OCI-LY1 (cell line): ENCODE measurements around the gene NAV2.

Source experiments
- H2AFZ ChIP-seq: fragments of 200-600 bp; sonication (generic), shearing (Covaris generic); 2 replicates; pipeline ENCODE4 v1.6.0; 2014; ENCODE audit warnings: antibody characterized with exemption, mild to moderate bottlenecking, low read length
- H3F3A ChIP-seq: fragments of 200-600 bp; sonication (generic), shearing (Covaris generic); 2 replicates; pipeline ENCODE4 v1.6.0; 2014; ENCODE audit warnings: mild to moderate bottlenecking, antibody characterized with exemption, low read length, moderate library complexity; ENCODE audit not compliant: insufficient read depth
- H3K27ac ChIP-seq: fragments of 200-600 bp; sonication (generic); 2 replicates; pipeline ENCODE4 v1.5.1; 2014; ENCODE audit warnings: low read length, mixed run types, mild to moderate bottlenecking, low read depth; ENCODE audit not compliant: poor library complexity, severe bottlenecking
- H3K27me3 ChIP-seq: fragments of 200-600 bp; sonication (generic); 2 replicates; pipeline ENCODE4 v1.6.0; 2014; ENCODE audit warnings: antibody characterized with exemption, mild to moderate bottlenecking, low read length, moderate library complexity; ENCODE audit not compliant: insufficient read depth
- H3K36me3 ChIP-seq: fragments of 200-600 bp; sonication (generic); 2 replicates; pipeline ENCODE4 v1.6.1; 2014; ENCODE audit warnings: mild to moderate bottlenecking, antibody characterized with exemption, low read length, moderate library complexity, mixed read lengths; ENCODE audit not compliant: insufficient read depth
- H3K4me1 ChIP-seq: fragments of 200-600 bp; sonication (generic); 2 replicates; pipeline ENCODE4 v1.5.1; 2014; ENCODE audit warnings: mild to moderate bottlenecking, low read length, moderate library complexity; ENCODE audit not compliant: insufficient read depth, severe bottlenecking
- H3K4me2 ChIP-seq: fragments of 200-600 bp; sonication (generic), shearing (Covaris generic); 2 replicates; pipeline ENCODE4 v1.6.1; 2014; ENCODE audit warnings: low read length
- H3K4me3 ChIP-seq: fragments of 200-600 bp; sonication (generic); 2 replicates; pipeline ENCODE4 v1.5.1; 2014; ENCODE audit warnings: low read length, low read depth, mild to moderate bottlenecking, mixed read lengths; ENCODE audit not compliant: poor library complexity, severe bottlenecking
- H3K79me2 ChIP-seq: fragments of 200-600 bp; shearing (Covaris generic); 2 replicates; pipeline ENCODE4 v1.6.1; 2016; ENCODE audit warnings: mixed run types, low read length, mixed read lengths; ENCODE audit not compliant: insufficient read depth
- H3K9ac ChIP-seq: fragments of 200-600 bp; sonication (generic), shearing (Covaris generic); 2 replicates; pipeline ENCODE4 v1.6.1; 2014; ENCODE audit warnings: mild to moderate bottlenecking, low read length, mixed read lengths
- H3K9me2 ChIP-seq: fragments of 200-600 bp; sonication (generic), shearing (Covaris generic); 2 replicates; pipeline ENCODE4 v1.6.1; 2014; ENCODE audit warnings: low read depth, mild to moderate bottlenecking, low read length, mixed read lengths
- H3K9me3 ChIP-seq: fragments of 200-600 bp; shearing (Covaris generic); 2 replicates; pipeline ENCODE4 v1.6.1; 2014; ENCODE audit warnings: low read length, mixed read lengths
- H4K20me1 ChIP-seq: fragments of 200-600 bp; sonication (generic), shearing (Covaris generic); 2 replicates; pipeline ENCODE4 v1.6.0; 2016; ENCODE audit warnings: mild to moderate bottlenecking, low read length; ENCODE audit not compliant: insufficient read depth
- CTCF ChIP-seq: fragments of 200-600 bp; sonication (generic), shearing (Covaris generic); IDR thresholded peaks from 2 replicates; pipeline ENCODE4 v1.5.1; 2017; ENCODE audit warnings: mild to moderate bottlenecking, antibody characterized with exemption, low read length, moderate library complexity, mixed read lengths
- EZH2 ChIP-seq: fragments of 200-600 bp; sonication (generic), shearing (Covaris generic); IDR thresholded peaks from 2 replicates; pipeline ENCODE4 v1.8.0; 2017; ENCODE audit warnings: borderline replicate concordance, mixed run types, mild to moderate bottlenecking, antibody characterized with exemption, low read length, moderate library complexity, mixed read lengths

NAV2 gene

GRCh38 chr11:19974886-19975285 is 262.2 kb downstream of the NAV2 start:
- no peaks in the 10 kb centered on the region for H3K9me2 ChIP-seq
- H2AFZ ChIP-seq, result no peak overlapping the region
- no peak overlapping the region for H3K27ac ChIP-seq
- no peaks in the 10 kb centered on the region for H3F3A ChIP-seq
- no peak overlapping the region for H3K4me2 ChIP-seq
- H3K27me3 ChIP-seq, result 0 out of 2 replicates have a peak, but pooled peaks cover 5% of the 10 kb centered on the region
- H3K9ac ChIP-seq, result no peak overlapping the region
- no peak overlapping the region for H3K4me3 ChIP-seq
- no peaks in the 10 kb centered on the region for H3K9me3 ChIP-seq
- H3K79me2 ChIP-seq, result no peaks in the 10 kb centered on the region
- no peaks in the 10 kb centered on the region for H3K36me3 ChIP-seq
- TF ChIP-seq EZH2 (no peak), CTCF (no peak)
- peaks cover 12% of the 10 kb centered on the region for H3K4me1 ChIP-seq
- H4K20me1 ChIP-seq, result no peaks in the 10 kb centered on the region

DNA sequence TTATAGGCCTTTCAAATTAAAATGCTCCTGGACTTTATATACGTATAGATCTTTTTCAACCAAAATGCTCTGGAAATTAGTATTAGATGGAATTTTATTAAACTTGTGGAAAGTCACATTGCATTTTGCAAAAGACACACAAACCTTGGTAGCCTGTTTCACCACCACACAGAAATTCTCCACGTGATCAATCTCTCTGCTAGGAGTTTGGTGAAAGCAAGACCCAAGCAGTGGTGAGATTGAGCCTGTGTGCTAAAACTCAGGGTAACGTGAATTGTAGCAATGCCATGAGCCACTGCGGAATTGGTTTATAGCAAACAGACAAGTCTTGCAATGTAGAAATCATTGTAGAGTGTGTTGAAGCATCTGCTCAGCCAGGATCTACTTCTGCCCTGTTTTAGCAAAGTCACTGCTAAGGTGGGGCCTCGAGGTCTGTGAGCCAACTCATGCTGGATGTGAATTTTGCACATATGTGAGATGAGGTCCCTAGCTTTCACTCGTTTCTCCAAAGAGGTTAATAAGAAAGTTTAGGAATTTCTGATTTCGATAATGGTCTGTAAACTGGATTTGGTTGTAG is 262.9 kb downstream of the NAV2 start:
- no peak overlapping the region for H3K27ac ChIP-seq
- no peaks in the 10 kb centered on the region for H3K36me3 ChIP-seq
- no peak overlapping the region for H3K4me3 ChIP-seq
- no peak overlapping the region for H2AFZ ChIP-seq
- no peaks in the 10 kb centered on the region for H4K20me1 ChIP-seq
- peaks cover 12% of the 10 kb centered on the region for H3K4me1 ChIP-seq
- no peak overlapping the region for H3K9ac ChIP-seq
- 0 out of 2 replicates have a peak, but pooled peaks cover 5% of the 10 kb centered on the region for H3K27me3 ChIP-seq
- no peaks in the 10 kb centered on the region for H3F3A ChIP-seq
- no peak overlapping the region for H3K4me2 ChIP-seq
- no peaks in the 10 kb centered on the region for H3K9me3 ChIP-seq
- no peak for TF ChIP-seq CTCF
- TF ChIP-seq EZH2, result no peak
- no peaks in the 10 kb centered on the region for H3K9me2 ChIP-seq
- no peaks in the 10 kb centered on the region for H3K79me2 ChIP-seq

DNA sequence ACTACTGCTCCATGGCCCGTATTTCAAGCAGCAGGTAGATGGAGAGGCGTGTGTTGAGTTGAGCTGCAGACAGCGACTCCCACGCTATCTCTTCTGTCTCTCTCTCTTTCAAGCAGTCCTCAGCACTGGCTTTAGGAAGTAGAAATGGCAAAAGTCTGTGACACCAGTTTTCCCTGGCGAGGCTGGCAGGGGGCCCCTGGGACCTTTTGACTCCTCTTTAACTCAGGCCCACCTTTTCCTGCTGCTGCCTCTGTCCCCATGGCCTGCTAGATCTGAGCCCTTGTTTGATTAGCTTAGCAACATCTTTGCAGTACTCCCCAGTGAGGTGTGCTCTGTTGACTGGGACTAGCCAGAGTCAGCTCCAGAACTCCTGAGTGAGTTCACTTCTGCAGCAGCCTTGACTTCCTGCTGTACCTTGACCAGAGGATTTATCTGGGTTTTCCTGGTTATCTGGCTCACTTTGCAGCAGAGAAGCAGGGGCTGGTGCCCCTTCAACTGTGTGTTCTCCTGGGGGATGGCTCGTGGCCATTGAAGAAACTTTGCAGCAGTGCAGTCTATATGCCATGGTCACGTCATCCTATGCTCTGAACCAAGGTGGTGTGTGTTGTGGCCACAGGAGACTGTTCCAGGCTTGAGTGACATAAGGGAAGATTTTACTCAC is 263.8 kb downstream of the NAV2 start:
- Histone ChIP-seq H3K36me3 (no peaks in the 10 kb centered on the region), H2AFZ (no peak overlapping the region), H3K9me3 (no peaks in the 10 kb centered on the region), H3F3A (no peaks in the 10 kb centered on the region), H3K4me1 (peaks cover 8% of the 10 kb centered on the region), H3K4me2 (no peak overlapping the region), H3K9me2 (no peaks in the 10 kb centered on the region), H4K20me1 (no peaks in the 10 kb centered on the region), H3K9ac (no peak overlapping the region), H3K4me3 (no peak overlapping the region), H3K27me3 (0 out of 2 replicates have a peak, but pooled peaks cover 5% of the 10 kb centered on the region), H3K79me2 (no peaks in the 10 kb centered on the region), H3K27ac (no peak overlapping the region)
- TF ChIP-seq EZH2 (no peak), CTCF (no peak)
